Measurements from ENCODE around the gene HLX.

The HLX gene

GRCh38 chr1:220882061-220882891 lies 3.0 kb downstream of the HLX start:
- ATAC-seq: no peak
- TF ChIP-seq ZFP3 (CRISPR knock-in tag; IDR thresholded peaks at IDR 0.05): no peak
- no peak for TF ChIP-seq PATZ1 (CRISPR knock-in tag; IDR thresholded peaks at IDR 0.05; ENCODE audit: borderline replicate concordance)
- no peak for TF ChIP-seq OSR1 (CRISPR knock-in tag; IDR thresholded peaks at IDR 0.05)
- no peak for TF ChIP-seq ARNTL (CRISPR knock-in tag; IDR thresholded peaks at IDR 0.05; ENCODE audit: borderline replicate concordance, low read depth)
- TF ChIP-seq RARB (CRISPR knock-in tag; IDR thresholded peaks at IDR 0.05): no peak
- no peak for TF ChIP-seq POU6F1 (CRISPR knock-in tag; IDR thresholded peaks at IDR 0.05; ENCODE audit: borderline replicate concordance, low read depth)
- TF ChIP-seq CREB5 (CRISPR knock-in tag; IDR thresholded peaks at IDR 0.05; ENCODE audit: low read depth): no peak
- TF ChIP-seq, protein P1, sequence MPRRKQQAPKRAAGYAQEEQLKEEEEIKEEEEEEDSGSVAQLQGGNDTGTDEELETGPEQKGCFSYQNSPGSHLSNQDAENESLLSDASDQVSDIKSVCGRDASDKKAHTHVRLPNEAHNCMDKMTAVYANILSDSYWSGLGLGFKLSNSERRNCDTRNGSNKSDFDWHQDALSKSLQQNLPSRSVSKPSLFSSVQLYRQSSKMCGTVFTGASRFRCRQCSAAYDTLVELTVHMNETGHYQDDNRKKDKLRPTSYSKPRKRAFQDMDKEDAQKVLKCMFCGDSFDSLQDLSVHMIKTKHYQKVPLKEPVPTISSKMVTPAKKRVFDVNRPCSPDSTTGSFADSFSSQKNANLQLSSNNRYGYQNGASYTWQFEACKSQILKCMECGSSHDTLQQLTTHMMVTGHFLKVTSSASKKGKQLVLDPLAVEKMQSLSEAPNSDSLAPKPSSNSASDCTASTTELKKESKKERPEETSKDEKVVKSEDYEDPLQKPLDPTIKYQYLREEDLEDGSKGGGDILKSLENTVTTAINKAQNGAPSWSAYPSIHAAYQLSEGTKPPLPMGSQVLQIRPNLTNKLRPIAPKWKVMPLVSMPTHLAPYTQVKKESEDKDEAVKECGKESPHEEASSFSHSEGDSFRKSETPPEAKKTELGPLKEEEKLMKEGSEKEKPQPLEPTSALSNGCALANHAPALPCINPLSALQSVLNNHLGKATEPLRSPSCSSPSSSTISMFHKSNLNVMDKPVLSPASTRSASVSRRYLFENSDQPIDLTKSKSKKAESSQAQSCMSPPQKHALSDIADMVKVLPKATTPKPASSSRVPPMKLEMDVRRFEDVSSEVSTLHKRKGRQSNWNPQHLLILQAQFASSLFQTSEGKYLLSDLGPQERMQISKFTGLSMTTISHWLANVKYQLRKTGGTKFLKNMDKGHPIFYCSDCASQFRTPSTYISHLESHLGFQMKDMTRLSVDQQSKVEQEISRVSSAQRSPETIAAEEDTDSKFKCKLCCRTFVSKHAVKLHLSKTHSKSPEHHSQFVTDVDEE (CRISPR knock-in tag; IDR thresholded peaks at IDR 0.05): no peak

DNA sequence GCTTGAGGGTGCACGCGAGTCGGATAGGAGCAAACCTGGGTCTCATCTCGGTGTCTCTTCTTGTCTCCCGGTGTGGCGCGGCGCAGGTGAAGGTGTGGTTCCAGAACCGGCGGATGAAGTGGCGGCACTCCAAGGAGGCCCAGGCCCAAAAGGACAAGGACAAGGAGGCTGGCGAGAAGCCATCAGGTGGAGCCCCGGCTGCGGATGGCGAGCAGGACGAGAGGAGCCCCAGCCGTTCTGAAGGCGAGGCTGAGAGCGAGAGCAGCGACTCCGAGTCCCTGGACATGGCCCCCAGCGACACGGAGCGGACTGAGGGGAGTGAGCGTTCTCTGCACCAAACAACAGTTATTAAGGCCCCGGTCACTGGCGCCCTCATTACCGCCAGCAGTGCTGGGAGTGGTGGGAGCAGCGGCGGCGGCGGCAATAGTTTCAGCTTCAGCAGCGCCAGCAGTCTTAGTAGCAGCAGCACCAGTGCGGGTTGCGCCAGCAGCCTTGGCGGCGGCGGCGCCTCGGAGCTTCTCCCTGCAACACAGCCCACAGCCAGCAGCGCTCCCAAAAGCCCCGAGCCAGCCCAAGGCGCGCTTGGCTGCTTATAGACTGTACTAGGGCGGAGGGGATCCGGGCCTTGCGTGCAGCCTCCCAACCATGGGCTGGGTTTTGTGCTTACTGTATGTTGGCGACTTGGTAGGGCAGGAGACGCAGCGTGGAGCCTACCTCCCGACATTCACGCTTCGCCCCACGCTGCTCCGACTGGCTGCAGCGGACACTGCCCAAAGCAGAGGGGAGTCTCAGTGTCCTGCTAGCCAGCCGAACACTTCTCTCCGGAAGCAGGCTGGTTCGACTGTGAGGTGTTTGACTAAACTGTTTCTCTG lies 5.1 kb downstream of the HLX start:
- no peak for ATAC-seq
- TF ChIP-seq SNAI2 (CRISPR knock-in tag; IDR thresholded peaks at IDR 0.05) (no peak), ZNF70 (CRISPR knock-in tag; IDR thresholded peaks at IDR 0.05) (no peak)

DNA sequence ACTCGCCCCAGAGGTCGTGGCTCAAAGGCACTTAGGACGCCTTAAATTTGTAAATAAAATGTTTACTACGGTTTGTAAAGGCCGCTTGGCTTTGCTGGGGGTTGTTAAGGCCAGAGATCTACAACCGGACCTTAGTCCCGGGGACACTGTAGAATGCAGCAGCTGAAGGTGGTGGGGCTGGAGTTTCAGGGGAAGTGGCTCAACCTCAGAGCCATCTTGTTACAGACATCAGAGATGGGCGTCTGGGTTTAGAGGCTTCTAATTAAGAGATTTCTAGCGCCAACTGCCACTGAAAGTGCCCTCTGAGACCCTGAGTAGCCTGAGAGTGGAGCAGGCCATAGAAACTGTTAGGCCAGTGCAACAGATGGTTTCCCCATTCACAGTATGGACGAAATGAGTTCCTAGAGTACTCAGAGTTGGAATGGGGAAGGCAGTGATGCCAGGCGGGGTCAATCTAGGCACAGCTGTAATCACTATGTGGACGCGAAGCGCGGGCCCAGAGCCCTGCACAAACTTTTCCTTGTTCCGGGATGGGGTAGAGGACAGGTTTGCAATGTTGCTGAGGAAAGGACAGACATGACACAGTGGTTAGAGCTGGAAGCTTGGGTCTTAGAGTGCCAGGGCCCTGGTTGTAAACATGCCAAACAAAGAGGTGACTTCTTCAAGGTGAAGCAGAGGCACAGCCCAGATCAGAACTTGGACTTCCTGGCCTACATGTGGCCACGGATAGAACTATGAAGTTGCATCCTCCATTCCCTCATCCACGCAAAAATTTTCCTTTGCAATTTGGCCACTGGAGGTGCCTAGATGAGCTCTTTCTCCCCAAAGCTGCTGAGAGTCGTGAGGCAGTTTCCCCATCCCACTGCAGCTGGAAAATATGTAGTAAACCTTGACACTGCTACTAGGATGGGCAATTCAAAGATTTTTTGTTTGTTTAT lies 6.0 kb downstream of the HLX start:
- ATAC-seq: no peak
- TF ChIP-seq ISL1 (CRISPR knock-in tag; IDR thresholded peaks at IDR 0.05) (no peak), SNAI2 (CRISPR knock-in tag; IDR thresholded peaks at IDR 0.05) (no peak), RARB (CRISPR knock-in tag; IDR thresholded peaks at IDR 0.05) (no peak), PPARA (CRISPR knock-in tag; IDR thresholded peaks at IDR 0.05; ENCODE audit: borderline replicate concordance) (no peak), ZNF565 (CRISPR knock-in tag; conservative IDR thresholded peaks at IDR 0.05; ENCODE audit: low read depth) (no peak), BACH2 (CRISPR knock-in tag; IDR thresholded peaks at IDR 0.05; ENCODE audit: borderline replicate concordance) (no peak), TOX (CRISPR knock-in tag; IDR thresholded peaks at IDR 0.05; ENCODE audit: borderline replicate concordance) (no peak), ZNF70 (CRISPR knock-in tag; IDR thresholded peaks at IDR 0.05) (no peak)

DNA sequence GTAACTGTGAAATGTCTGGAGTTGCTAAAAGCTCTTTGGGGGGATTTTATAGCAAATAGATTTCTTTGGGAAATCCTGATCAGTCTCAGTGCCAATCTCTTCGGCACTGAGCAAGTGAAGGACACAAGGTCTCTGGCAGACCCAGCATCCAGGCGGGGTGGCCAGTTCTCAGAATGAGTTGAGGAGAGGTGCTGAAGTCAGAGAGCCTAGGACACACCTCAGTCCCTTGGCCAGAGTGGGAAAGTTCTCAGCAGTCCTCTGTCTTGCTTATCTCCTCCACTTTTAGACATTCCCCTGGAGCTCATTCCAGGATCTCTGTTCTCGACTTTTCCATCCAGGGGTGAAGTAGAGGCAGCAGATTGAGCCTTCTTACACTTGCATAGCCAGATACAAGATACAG lies 6.7 kb downstream of the HLX start:
- no peak for ATAC-seq
- no peak for TF ChIP-seq ZNF8 (CRISPR knock-in tag; IDR thresholded peaks at IDR 0.05)
- TF ChIP-seq CSDC2 (CRISPR knock-in tag; IDR thresholded peaks at IDR 0.05): no peak
- no peak for TF ChIP-seq TCF4 (CRISPR knock-in tag; IDR thresholded peaks at IDR 0.05; ENCODE audit: borderline replicate concordance)
- no peak for TF ChIP-seq CSRNP3 (CRISPR knock-in tag; IDR thresholded peaks at IDR 0.05)
- TF ChIP-seq BACH2 (CRISPR knock-in tag; IDR thresholded peaks at IDR 0.05; ENCODE audit: borderline replicate concordance): no peak
- TF ChIP-seq PATZ1 (CRISPR knock-in tag; IDR thresholded peaks at IDR 0.05; ENCODE audit: borderline replicate concordance): no peak
- no peak for TF ChIP-seq ZNF70 (CRISPR knock-in tag; IDR thresholded peaks at IDR 0.05)
